GM18951 (cell line): ENCODE results near the gene ATG12.
"Not testable (repeated sequence)": the region's sequence is repeated elsewhere in the genome, so short reads cannot be mapped to it uniquely, and the experiment has no call there.

Experiments used
- POLR2A ChIP-seq: IDR thresholded peaks from 4 replicates; pipeline ENCODE4 v1.6.1; 2011; ENCODE audit warnings: mild to moderate bottlenecking; ENCODE audit not compliant: insufficient read length, insufficient read depth; ENCODE audit errors: extremely low read depth
- in situ Hi-C: fragments of 300-500 bp; cut with MboI; formaldehyde crosslinking; loops from one replicate; pipeline ENCODE4 v1.12.0; 2022; ENCODE audit warnings: low sequenced_read_pairs, mixed read lengths, inconsistent platforms; ENCODE audit not compliant: unreplicated experiment

ATG12 gene

GRCh38 chr5:115841382-115842088, at the start of gene ATG12, which contains the start of gene AP3S1:
Gene ATG12 (minus strand): TSS chr5:115841565. CDS start chr5:115841552, 13 bp downstream.
Gene AP3S1 (plus strand): TSS chr5:115841935. CDS start chr5:115842038, 103 bp downstream.
- in situ Hi-C loops, result no loop called here
- TF ChIP-seq POLR2A, result peak; percentile 84

GRCh38 chr5:115888027-115888426, 46.7 kb upstream of the ATG12 start:
- no peak for TF ChIP-seq POLR2A
- in situ Hi-C loops, result no loop called here

GRCh38 chr5:115885208-115885607, 43.8 kb upstream of the ATG12 start:
- in situ Hi-C loops, result not testable (repeated sequence)

- no peak for TF ChIP-seq POLR2A
- in situ Hi-C loops, result no loop called here
Observed at GRCh38 chr5:115884704-115885103, 43.3 kb upstream of the ATG12 start.

GRCh38 chr5:115882434-115882833, 41.1 kb upstream of the ATG12 start:
- in situ Hi-C loops, result not testable (repeated sequence)

- in situ Hi-C loops, result not testable (repeated sequence)
Observed at GRCh38 chr5:115877342-115877741, 36.0 kb upstream of the ATG12 start.

GRCh38 chr5:115875447-115875846, 34.1 kb upstream of the ATG12 start:
- in situ Hi-C loops, result no loop called here
- no peak for TF ChIP-seq POLR2A

- TF ChIP-seq POLR2A, result no peak
- in situ Hi-C loops, result no loop called here
Observed at GRCh38 chr5:115873392-115873791, 32.0 kb upstream of the ATG12 start.

GRCh38 chr5:115872447-115872846, 31.1 kb upstream of the ATG12 start:
- TF ChIP-seq POLR2A, result no peak
- in situ Hi-C loops, result no loop called here

GRCh38 chr5:115869256-115869795, 28.0 kb upstream of the ATG12 start:
- TF ChIP-seq POLR2A, result no peak
- in situ Hi-C loops, result no loop called here

GRCh38 chr5:115859378-115859777, 18.0 kb upstream of the ATG12 start:
- no peak for TF ChIP-seq POLR2A
- in situ Hi-C loops, result no loop called here

- in situ Hi-C loops, result no loop called here
- TF ChIP-seq POLR2A, result no peak
Observed at GRCh38 chr5:115858396-115858795, 17.0 kb upstream of the ATG12 start.

GRCh38 chr5:115857626-115858349, 16.4 kb upstream of the ATG12 start:
- no peak for TF ChIP-seq POLR2A
- in situ Hi-C loops, result no loop called here

- in situ Hi-C loops, result no loop called here
- no peak for TF ChIP-seq POLR2A
Observed at GRCh38 chr5:115857057-115857479, 15.7 kb upstream of the ATG12 start.
